ENCODE measurements around the gene LGR4.

The LGR4 gene

DNA sequence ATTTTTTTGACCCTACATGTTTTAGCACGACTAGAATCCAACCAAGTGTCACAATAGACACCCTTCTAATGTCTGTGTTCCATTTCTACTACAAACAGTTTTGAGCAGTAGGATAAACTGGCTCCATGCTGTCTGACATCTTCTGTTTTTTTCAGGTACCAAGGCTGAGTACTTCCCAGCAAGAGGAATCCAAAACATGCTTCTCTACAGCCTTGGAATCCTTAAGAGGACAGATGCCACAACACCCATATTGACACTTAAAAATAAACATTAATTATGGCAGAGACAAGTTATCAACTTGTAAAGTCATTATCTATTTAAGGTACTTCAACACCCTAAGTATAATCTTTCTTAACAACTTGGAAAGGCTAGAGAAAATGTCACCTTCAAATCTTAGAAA, 54.2 kb downstream of the LGR4 start:
- Histone ChIP-seq H3K36me3 (ENCODE audit: insufficient read depth, low read length) (no peaks in the 10 kb centered on the region), H3K9ac (ENCODE audit: low read depth, low read length) (no peak overlapping the region), H3K4me1 (ENCODE audit: insufficient read depth, low read length) (peaks cover 24% of the 10 kb centered on the region), H3K9me3 (ENCODE audit: control insufficient read depth, insufficient read depth, low read length) (no peaks in the 10 kb centered on the region)

DNA sequence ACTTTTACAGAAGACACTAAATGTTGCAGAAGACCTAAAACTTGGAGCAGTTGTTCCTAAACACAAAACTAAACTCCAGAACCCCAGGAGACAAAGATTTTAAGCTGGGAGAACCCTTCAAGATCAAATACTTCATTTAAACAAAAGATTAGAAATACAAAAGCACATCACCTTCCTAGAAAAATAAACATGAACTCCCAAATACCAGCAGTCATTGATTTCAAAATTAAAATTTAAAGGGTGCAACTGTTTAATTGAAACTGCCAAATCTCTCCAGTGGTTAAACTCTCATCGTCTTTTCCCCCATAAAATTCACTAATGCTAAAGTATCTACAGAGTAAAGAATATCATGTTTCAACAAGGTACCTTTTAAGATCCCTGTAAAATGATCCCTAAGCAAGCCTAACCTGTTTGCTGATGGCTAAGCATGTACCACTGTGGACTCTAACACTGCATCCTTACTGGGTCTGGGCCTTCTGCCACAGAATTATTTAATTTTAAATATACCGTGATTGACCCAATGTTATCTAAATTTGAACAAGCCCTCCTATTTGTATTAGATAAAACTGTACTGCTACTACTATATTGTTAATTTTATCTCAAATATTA, 55.9 kb downstream of the LGR4 start:
- H3K4me1 ChIP-seq (ENCODE audit: insufficient read depth, low read length), result peaks cover 19% of the 10 kb centered on the region; the same call in 1 of the 2 replicates

DNA sequence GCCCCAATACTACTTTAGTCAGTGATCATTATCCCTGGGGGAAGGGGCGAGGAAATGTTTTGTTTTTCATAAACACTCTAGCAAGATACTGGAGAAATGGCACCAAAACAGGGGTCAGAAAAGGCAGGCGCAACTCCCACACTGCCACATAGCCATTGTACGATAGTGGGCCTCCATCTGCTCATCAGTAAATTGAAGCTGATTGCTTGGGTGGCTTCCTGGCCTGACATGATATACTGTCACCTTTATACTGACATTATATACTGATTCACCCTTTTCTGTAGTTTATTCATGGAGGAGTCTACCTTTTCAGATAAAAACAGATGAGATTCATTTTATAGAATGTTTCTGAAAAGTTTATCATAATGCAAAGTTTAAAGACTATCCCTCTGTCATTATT, 57.9 kb downstream of the LGR4 start:
- H3K4me1 ChIP-seq (ENCODE audit: insufficient read depth, low read length), result peaks cover 11% of the 10 kb centered on the region; the same call in 1 of the 2 replicates
- no peak overlapping the region for H3K9ac ChIP-seq (ENCODE audit: low read depth, low read length)
- H3K36me3 ChIP-seq (ENCODE audit: insufficient read depth, low read length), result no peaks in the 10 kb centered on the region
- H3K9me3 ChIP-seq (ENCODE audit: control insufficient read depth, insufficient read depth, low read length), result no peaks in the 10 kb centered on the region

More for the DNA sequence above, 55.9 kb downstream of the LGR4 start:
- Histone ChIP-seq H3K36me3 (ENCODE audit: insufficient read depth, low read length) (no peaks in the 10 kb centered on the region), H3K9ac (ENCODE audit: low read depth, low read length) (no peak overlapping the region), H3K9me3 (ENCODE audit: control insufficient read depth, insufficient read depth, low read length) (no peaks in the 10 kb centered on the region)

DNA sequence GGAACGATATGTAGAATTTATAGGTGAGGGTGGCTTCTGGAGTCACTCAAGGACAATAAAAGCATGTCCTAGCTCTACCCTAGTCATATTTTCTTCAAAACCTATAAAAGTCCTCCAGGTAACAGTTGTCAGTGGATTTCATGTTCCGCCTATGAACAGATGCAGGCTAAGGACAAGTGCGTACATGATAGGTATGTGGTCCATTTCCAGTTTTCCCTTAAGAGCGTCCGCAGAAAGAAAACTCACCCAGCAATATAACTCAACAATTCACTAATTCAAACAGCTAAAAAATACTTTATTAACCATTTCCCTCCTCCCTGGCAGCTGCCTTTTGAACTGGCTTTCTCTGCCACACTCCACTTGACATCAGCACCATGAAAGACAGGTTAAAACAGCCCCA, 59.4 kb downstream of the LGR4 start:
- Histone ChIP-seq H3K4me1 (ENCODE audit: insufficient read depth, low read length) (peaks cover 11% of the 10 kb centered on the region; the same call in 1 of the 2 replicates), H3K9me3 (ENCODE audit: control insufficient read depth, insufficient read depth, low read length) (no peaks in the 10 kb centered on the region), H3K9ac (ENCODE audit: low read depth, low read length) (no peak overlapping the region), H3K36me3 (ENCODE audit: insufficient read depth, low read length) (no peaks in the 10 kb centered on the region)

DNA sequence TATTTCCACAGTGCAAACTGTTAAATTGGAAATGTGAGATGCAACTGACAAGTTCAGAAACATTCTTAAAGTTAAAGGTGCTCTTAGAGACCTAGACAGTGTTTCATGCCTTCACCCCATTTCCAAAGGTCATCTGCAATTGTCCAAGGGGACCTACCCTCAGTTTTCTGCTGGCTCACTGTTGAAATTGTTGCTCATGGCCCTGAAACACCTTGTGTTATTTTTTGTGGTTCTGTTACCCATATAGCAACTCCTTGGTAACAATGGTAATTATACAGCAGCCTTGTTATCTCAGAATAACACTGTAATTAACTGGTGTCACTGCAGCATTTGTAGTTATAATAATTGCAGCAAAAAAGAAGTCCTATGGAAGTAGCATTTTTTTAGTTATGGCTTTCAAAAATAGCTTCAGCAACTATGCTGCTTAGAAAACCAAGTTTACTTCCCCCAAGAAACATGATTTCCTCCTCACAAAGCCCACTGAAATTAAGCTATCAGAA, 60.3 kb downstream of the LGR4 start:
- no peaks in the 10 kb centered on the region for H3K9me3 ChIP-seq (ENCODE audit: control insufficient read depth, insufficient read depth, low read length)
- peaks cover 11% of the 10 kb centered on the region; the same call in 1 of the 2 replicates for H3K4me1 ChIP-seq (ENCODE audit: insufficient read depth, low read length)
- no peak overlapping the region for H3K9ac ChIP-seq (ENCODE audit: low read depth, low read length)
- no peaks in the 10 kb centered on the region for H3K36me3 ChIP-seq (ENCODE audit: insufficient read depth, low read length)

DNA sequence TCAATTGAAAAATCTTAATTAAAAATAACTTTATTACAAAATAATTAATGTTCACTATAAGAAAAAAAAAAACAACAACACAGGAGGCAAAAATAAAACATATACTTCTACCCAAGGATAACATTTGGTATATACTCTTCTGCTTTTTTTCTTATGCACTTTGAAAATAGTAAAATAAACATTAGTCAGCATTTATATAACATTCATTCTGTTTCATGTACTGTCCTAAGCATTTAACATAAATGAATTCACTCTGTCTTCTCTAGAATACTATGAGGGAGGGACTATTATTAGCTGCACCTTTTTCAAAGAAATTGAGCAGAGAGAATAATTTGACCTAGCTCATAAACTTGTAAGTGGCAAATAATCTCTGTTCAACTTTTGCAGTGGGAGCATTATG, 61.3 kb downstream of the LGR4 start:
- Histone ChIP-seq H3K4me1 (ENCODE audit: insufficient read depth, low read length) (peaks cover 6% of the 10 kb centered on the region; the same call in 1 of the 2 replicates), H3K36me3 (ENCODE audit: insufficient read depth, low read length) (0 out of 2 replicates have a peak, but pooled peaks cover 2% of the 10 kb centered on the region), H3K9me3 (ENCODE audit: control insufficient read depth, insufficient read depth, low read length) (no peaks in the 10 kb centered on the region), H3K9ac (ENCODE audit: low read depth, low read length) (no peak overlapping the region)

DNA sequence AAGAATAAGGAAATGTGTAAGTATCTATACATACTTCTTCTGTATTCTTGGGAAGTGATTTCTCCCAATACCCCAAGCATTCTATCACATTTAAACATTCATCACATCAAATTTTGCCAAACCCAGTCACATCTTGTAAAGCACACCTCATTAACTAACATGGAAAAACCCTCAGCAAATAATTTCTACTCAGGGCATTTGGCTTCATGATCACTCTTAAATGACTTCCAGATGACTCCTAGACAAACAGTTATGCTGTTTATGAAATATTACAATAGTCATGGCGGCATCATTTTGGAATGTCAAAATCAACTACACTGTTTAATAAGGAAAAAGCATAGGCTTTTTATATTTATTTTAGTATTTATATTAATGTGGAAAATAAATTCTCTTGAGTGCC, 62.3 kb downstream of the LGR4 start:
- Histone ChIP-seq H3K9ac (ENCODE audit: low read depth, low read length) (no peak overlapping the region), H3K9me3 (ENCODE audit: control insufficient read depth, insufficient read depth, low read length) (no peaks in the 10 kb centered on the region), H3K36me3 (ENCODE audit: insufficient read depth, low read length) (0 out of 2 replicates have a peak, but pooled peaks cover 2% of the 10 kb centered on the region), H3K4me1 (ENCODE audit: insufficient read depth, low read length) (no peaks in the 10 kb centered on the region)

DNA sequence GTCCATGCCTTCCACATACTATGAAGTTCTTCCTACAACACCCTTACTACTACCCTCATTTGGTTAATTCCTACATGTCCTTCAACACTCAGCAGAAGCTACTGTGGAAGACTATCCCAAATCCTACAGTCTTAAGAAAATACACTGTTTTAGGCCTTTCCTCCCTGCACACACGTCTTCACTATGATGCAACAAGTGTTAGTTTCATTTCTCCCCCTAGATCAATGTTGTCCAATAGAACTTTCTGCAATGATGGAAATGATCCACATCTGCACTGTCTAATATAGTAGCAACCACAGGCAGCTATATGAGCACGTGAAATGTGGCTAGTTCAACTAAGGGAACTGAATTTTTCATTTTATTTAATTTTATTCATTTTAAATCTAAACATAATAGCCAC, 62.8 kb downstream of the LGR4 start:
- no peaks in the 10 kb centered on the region for H3K4me1 ChIP-seq (ENCODE audit: insufficient read depth, low read length)
- H3K36me3 ChIP-seq (ENCODE audit: insufficient read depth, low read length), result 0 out of 2 replicates have a peak, but pooled peaks cover 2% of the 10 kb centered on the region
- no peaks in the 10 kb centered on the region for H3K9me3 ChIP-seq (ENCODE audit: control insufficient read depth, insufficient read depth, low read length)
- no peak overlapping the region for H3K9ac ChIP-seq (ENCODE audit: low read depth, low read length)

DNA sequence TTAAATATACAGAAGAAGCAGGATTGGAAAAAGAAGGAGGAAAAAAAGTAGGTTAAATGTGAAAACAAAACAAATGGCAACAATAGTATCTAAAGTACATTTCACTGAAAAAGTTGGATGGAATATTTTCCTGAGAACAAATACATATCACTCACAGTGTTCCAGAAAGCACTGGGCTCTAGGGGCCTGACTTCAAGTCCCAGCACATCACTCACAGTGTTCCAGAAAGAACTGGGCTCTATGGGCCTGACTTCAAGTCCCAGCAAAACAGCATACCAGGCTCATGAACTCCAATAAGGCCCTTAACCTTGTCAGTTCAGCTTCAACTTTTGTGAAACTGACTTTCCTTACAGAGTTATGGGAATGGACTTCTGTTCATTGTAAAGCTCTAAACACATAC, 63.5 kb downstream of the LGR4 start:
- no peak overlapping the region for H3K9ac ChIP-seq (ENCODE audit: low read depth, low read length)
- H3K36me3 ChIP-seq (ENCODE audit: insufficient read depth, low read length), result 0 out of 2 replicates have a peak, but pooled peaks cover 2% of the 10 kb centered on the region
- H3K4me1 ChIP-seq (ENCODE audit: insufficient read depth, low read length), result no peaks in the 10 kb centered on the region
- no peaks in the 10 kb centered on the region for H3K9me3 ChIP-seq (ENCODE audit: control insufficient read depth, insufficient read depth, low read length)

DNA sequence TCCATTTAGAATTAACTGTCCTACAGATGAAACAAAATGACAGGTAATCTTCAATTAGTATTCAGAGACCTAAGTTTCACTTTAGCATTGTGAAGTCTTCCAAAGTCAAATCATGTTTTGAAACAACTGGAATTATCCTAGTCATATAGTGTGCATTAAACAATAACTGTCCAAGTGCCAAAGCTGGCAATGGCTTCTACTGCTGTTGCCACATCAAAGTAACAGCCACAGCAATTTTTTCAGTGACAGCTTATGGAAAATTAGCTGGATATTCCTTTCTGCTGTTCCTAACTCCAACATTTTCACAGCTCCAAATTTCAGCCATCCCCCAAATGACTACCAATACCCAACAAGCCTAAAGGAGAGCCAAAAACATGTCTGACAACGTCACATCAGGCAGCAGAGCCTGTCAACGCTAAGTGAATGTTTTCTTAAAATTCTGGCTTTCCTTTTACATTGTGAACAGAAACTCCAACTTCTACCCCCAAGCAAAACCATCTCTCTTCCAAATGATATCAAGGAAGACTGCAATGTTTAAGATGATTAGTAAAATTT, 64.3 kb downstream of the LGR4 start:
- Histone ChIP-seq H3K4me1 (ENCODE audit: insufficient read depth, low read length) (no peaks in the 10 kb centered on the region), H3K36me3 (ENCODE audit: insufficient read depth, low read length) (0 out of 2 replicates have a peak, but pooled peaks cover 2% of the 10 kb centered on the region), H3K9ac (ENCODE audit: low read depth, low read length) (no peak overlapping the region), H3K9me3 (ENCODE audit: control insufficient read depth, insufficient read depth, low read length) (no peaks in the 10 kb centered on the region)

DNA sequence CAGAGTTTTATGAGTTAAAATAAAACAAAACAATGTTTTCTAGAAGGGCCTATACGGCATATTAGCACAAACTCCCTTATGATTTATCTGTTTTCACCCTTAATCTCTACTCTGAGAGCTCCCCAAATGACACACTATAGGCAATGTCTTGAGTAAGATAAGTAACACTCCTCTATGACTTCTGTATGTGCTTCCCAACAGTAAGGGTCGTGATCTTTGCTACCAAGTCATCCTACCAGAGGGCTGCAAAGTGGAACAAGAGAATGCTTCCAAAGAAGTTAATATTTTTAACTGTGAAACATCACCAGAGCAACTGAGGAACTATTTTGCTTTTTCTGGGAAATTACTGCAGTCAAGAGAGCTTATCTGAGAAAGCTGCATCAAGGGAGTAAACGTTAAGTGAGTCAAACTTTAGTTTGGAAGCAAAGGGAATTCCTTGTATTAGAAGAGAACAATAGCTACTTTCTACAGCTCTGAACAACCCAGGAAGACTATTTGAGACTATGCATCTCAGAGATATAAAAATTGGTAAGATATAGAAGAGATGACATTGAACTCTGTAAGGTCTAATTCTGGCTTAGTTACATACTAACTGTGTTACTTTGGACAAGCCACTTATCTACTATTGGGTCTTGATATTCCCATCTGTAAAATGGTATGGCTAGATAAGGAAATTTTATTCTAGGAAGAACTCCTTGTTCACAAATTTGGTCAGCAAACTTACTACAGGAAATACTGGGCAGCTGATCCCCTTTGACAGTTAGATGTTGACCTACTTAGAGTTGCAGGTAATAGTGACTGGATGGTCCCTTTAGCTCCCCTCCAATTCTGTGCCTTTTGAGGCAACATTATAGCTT, 65.9 kb downstream of the LGR4 start:
- Histone ChIP-seq H3K36me3 (ENCODE audit: insufficient read depth, low read length) (0 out of 2 replicates have a peak, but pooled peaks cover 2% of the 10 kb centered on the region), H3K9me3 (ENCODE audit: control insufficient read depth, insufficient read depth, low read length) (no peaks in the 10 kb centered on the region), H3K4me1 (ENCODE audit: insufficient read depth, low read length) (no peaks in the 10 kb centered on the region), H3K9ac (ENCODE audit: low read depth, low read length) (no peak overlapping the region)

DNA sequence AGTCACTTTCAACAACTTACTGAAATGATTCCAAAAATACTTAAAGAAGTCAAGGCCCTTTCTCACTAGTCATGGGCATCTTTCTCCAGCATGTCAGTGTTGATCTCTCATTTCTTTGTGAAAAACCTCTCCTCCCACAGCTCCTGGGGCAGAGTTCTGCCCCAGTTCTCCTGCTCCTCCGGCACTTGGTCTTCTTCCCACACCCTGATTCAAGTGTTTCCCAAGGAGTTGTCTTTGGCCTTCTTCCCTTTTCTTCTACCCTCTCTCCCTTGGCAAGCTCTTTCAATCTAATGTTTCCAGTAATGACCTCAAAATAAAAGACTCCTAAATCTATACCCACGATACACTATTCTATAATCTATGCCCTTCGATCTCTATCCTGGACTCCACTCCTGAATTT, 67.5 kb downstream of the LGR4 start:
- Histone ChIP-seq H3K9me3 (ENCODE audit: control insufficient read depth, insufficient read depth, low read length) (no peaks in the 10 kb centered on the region), H3K36me3 (ENCODE audit: insufficient read depth, low read length) (0 out of 2 replicates have a peak, but pooled peaks cover 2% of the 10 kb centered on the region), H3K9ac (ENCODE audit: low read depth, low read length) (no peak overlapping the region), H3K4me1 (ENCODE audit: insufficient read depth, low read length) (no peaks in the 10 kb centered on the region)

DNA sequence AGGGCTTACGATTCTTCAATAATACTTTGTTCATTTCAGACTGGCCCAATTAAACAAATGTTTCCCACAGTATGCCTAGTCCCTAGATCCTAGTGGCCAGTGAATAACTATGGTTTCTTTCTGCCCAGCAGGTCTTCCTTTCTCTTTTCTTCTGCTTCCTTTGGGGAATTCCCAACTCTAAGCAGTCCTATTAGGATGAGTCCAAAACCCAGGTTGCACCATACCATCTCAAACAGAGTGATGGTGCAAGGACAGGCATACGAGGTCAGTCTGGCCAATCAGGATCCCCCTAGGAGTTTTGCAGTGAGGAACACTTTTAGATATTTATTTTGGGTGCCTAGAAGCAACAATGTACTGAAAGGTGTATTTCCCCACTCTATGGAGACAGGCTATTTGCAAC, 68.2 kb downstream of the LGR4 start:
- no peaks in the 10 kb centered on the region for H3K4me1 ChIP-seq (ENCODE audit: insufficient read depth, low read length)
- 0 out of 2 replicates have a peak, but pooled peaks cover 2% of the 10 kb centered on the region for H3K36me3 ChIP-seq (ENCODE audit: insufficient read depth, low read length)
- no peak overlapping the region for H3K9ac ChIP-seq (ENCODE audit: low read depth, low read length)
- no peaks in the 10 kb centered on the region for H3K9me3 ChIP-seq (ENCODE audit: control insufficient read depth, insufficient read depth, low read length)

DNA sequence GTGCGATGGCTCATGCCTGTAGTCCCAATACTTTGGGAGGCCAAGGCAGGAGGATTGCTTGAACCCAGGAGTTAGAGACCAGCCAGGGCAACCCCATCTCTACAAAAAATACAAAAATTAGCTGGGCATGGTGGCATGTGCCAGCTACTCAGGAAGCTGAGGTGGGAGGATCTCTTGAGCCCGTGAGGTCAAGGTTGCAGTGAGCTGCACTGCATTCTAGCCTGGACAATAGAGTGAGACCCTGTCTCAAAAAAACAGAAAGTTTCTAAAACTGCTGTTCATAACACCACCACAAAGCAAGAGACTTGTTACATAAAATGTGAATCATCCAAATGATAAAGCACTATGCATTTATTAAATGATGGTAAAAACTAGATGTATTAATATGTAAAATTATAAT, 69.4 kb downstream of the LGR4 start:
- Histone ChIP-seq H3K9me3 (ENCODE audit: control insufficient read depth, insufficient read depth, low read length) (no peaks in the 10 kb centered on the region), H3K36me3 (ENCODE audit: insufficient read depth, low read length) (0 out of 2 replicates have a peak, but pooled peaks cover 2% of the 10 kb centered on the region), H3K4me1 (ENCODE audit: insufficient read depth, low read length) (no peaks in the 10 kb centered on the region), H3K9ac (ENCODE audit: low read depth, low read length) (no peak overlapping the region)
